WERI-Rb-1 (cell line): ENCODE results near the gene TLE4.
"Not testable (repeated sequence)": the region's sequence is repeated elsewhere in the genome, so short reads cannot be mapped to it uniquely, and the experiment has no call there.

Source experiments
- DNase-seq: peaks from one replicate; pipeline ENCODE4 v3.0.0-alpha.2; 2020
- H3K27ac ChIP-seq: fragments of 250-450 bp; sonication (Bioruptor Pico); 2 replicates; pipeline ENCODE4 v1.5.1; 2020; ENCODE audit warnings: mild to moderate bottlenecking, moderate library complexity
- H3K27me3 ChIP-seq: fragments of 250-450 bp; sonication (Bioruptor Pico); 2 replicates; pipeline ENCODE4 v1.5.1; 2021; ENCODE audit warnings: mild to moderate bottlenecking, low read depth, moderate library complexity; ENCODE audit not compliant: insufficient read depth, severe bottlenecking
- H3K36me3 ChIP-seq: fragments of 250-450 bp; sonication (Bioruptor Pico); 2 replicates; pipeline ENCODE4 v1.5.1; 2020; ENCODE audit warnings: mild to moderate bottlenecking, moderate library complexity
- H3K4me3 ChIP-seq: 2 replicates; pipeline ENCODE4 v1.5.1; 2011; ENCODE audit warnings: low read depth, mild to moderate bottlenecking, control low read depth, low read length
- H3K9me3 ChIP-seq: fragments of 250-450 bp; sonication (Bioruptor Pico); 2 replicates; pipeline ENCODE4 v1.5.1; 2021; ENCODE audit warnings: mild to moderate bottlenecking, moderate library complexity; ENCODE audit not compliant: severe bottlenecking
- CTCF ChIP-seq: IDR thresholded peaks from 2 replicates; pipeline ENCODE4 v1.5.1; 2011; ENCODE audit warnings: low read depth, mild to moderate bottlenecking, control low read depth, inconsistent platforms, low read length

TLE4 gene

GRCh38 chr9:79651251-79651795 is 79.6 kb downstream of the TLE4 start:
- Histone ChIP-seq H3K36me3 (no peaks in the 10 kb centered on the region), H3K9me3 (no peaks in the 10 kb centered on the region), H3K27ac (no peak overlapping the region), H3K4me3 (no peak overlapping the region), H3K27me3 (no peaks in the 10 kb centered on the region)
- DNase-seq = no peak
- TF ChIP-seq CTCF = no peak

- Histone ChIP-seq H3K9me3 (no peaks in the 10 kb centered on the region), H3K27ac (no peak overlapping the region), H3K27me3 (no peaks in the 10 kb centered on the region), H3K4me3 (no peak overlapping the region), H3K36me3 (no peaks in the 10 kb centered on the region)
- no peak for TF ChIP-seq CTCF
- DNase-seq = no peak
Measured at GRCh38 chr9:79652598-79652997, 80.8 kb downstream of the TLE4 start.

- not testable (repeated sequence) for H3K27me3 ChIP-seq, DNase-seq, H3K9me3 ChIP-seq, H3K27ac ChIP-seq, H3K36me3 ChIP-seq, H3K4me3 ChIP-seq
Measured at GRCh38 chr9:79654591-79655382, 83.0 kb downstream of the TLE4 start.

GRCh38 chr9:79655551-79655950 is 83.8 kb downstream of the TLE4 start:
- DNase-seq = no peak
- Histone ChIP-seq H3K4me3 (no peak overlapping the region), H3K27ac (no peak overlapping the region), H3K36me3 (no peaks in the 10 kb centered on the region), H3K27me3 (no peaks in the 10 kb centered on the region), H3K9me3 (no peaks in the 10 kb centered on the region)
- no peak for TF ChIP-seq CTCF

GRCh38 chr9:79656169-79656568 is 84.4 kb downstream of the TLE4 start:
- no peaks in the 10 kb centered on the region for H3K9me3 ChIP-seq
- DNase-seq = no peak
- no peaks in the 10 kb centered on the region for H3K36me3 ChIP-seq
- no peak overlapping the region for H3K27ac ChIP-seq
- TF ChIP-seq CTCF = no peak
- H3K27me3 ChIP-seq = no peaks in the 10 kb centered on the region
- no peak overlapping the region for H3K4me3 ChIP-seq

GRCh38 chr9:79657891-79658290 is 86.1 kb downstream of the TLE4 start:
- H3K36me3 ChIP-seq = no peaks in the 10 kb centered on the region
- H3K4me3 ChIP-seq = no peak overlapping the region
- H3K27me3 ChIP-seq = no peaks in the 10 kb centered on the region
- H3K9me3 ChIP-seq = no peaks in the 10 kb centered on the region
- no peak for DNase-seq
- no peak overlapping the region for H3K27ac ChIP-seq
- no peak for TF ChIP-seq CTCF
